ENCODE data around the gene IFT172. TPM values are rescaled to one million over a fixed set of nuclear protein-coding genes. Genes with fewer than 3 reads are reported as not detected.

The IFT172 gene
- total and polyA plus RNA-seq, 2 of the 4 experiments (the other 2 are of a cell fraction): 18.8 to 25.5 TPM

- no peak overlapping the region for H4K5ac ChIP-seq (ENCODE audit: low read depth, low read length)
- no peak overlapping the region for H3K4me3 ChIP-seq (ENCODE audit: insufficient read depth, low read depth, low read length)
- H3K23ac ChIP-seq (ENCODE audit: low read depth, low read length): no peak overlapping the region
- no peaks in the 10 kb centered on the region for H3K36me3 ChIP-seq (ENCODE audit: control insufficient read depth, insufficient read depth, low read length)
- H3K9me3 ChIP-seq (ENCODE audit: control insufficient read depth, insufficient read depth, low read length): 0 out of 2 replicates have a peak, but pooled peaks cover 2% of the 10 kb centered on the region
- H2AK9ac ChIP-seq (replicated peaks; ENCODE audit: low read depth, low read length, poor library complexity): no peak overlapping the region
- H2BK20ac ChIP-seq (ENCODE audit: low read depth, low read length): no peak overlapping the region
- no peaks in the 10 kb centered on the region for H3K9me1 ChIP-seq (ENCODE audit: insufficient read depth, low read length)
- H3K18ac ChIP-seq (ENCODE audit: low read depth, low read length): no peak overlapping the region
- no peak overlapping the region for H2AFZ ChIP-seq (replicated peaks; ENCODE audit: low read length, poor library complexity)
- H4K20me1 ChIP-seq (ENCODE audit: insufficient read depth, low read length): no peaks in the 10 kb centered on the region
- ChIA-PET CTCF (no interaction called here), POLR2A (ENCODE audit: unreplicated experiment) (no interaction called here)
- dilution Hi-C loops (cut with HindIII; ENCODE audit: low sequenced_read_pairs, unreplicated experiment) (no loop called here), intact Hi-C loops (cut with micrococcal nuclease) (no loop called here), in situ Hi-C loops (cut with MboI; ENCODE audit: low sequenced_read_pairs) (no loop called here)
- H4K91ac ChIP-seq (ENCODE audit: insufficient read depth, low read depth, low read length): no peak overlapping the region
- no peak overlapping the region for H2BK5ac ChIP-seq (ENCODE audit: low read depth, low read length, poor library complexity, severe bottlenecking)
- H3K9ac ChIP-seq (ENCODE audit: low read depth, low read length): no peak overlapping the region
- no peak overlapping the region for H3K27ac ChIP-seq (ENCODE audit: insufficient read depth, low read length)
- ATAC-seq (ENCODE audit: low read depth): no peak
- H3K27me3 ChIP-seq (ENCODE audit: control insufficient read depth, insufficient read depth, low read length): peaks cover 19% of the 10 kb centered on the region
- no peaks in the 10 kb centered on the region for H3K4me1 ChIP-seq (ENCODE audit: control insufficient read depth, insufficient read depth, low read length)
- no peaks in the 10 kb centered on the region for H3K79me1 ChIP-seq (ENCODE audit: low read depth in 1 of 2, low read length in 2 of 2)
- no peak overlapping the region for H2BK15ac ChIP-seq (ENCODE audit: low read depth, low read length)
- H4K8ac ChIP-seq (ENCODE audit: low read depth in 2 of 2, low read length in 2 of 2): no peak overlapping the region
- no peak for TF ChIP-seq RFX5 (IDR thresholded peaks at IDR 0.05; ENCODE audit: low read depth, low read length)
- TF ChIP-seq MAZ (IDR thresholded peaks at IDR 0.05; ENCODE audit: borderline replicate concordance, low read depth, low read length): no peak
- TF ChIP-seq BHLHE40 (IDR thresholded peaks at IDR 0.05; ENCODE audit: low read depth, low read length): no peak
- TF ChIP-seq ELK1 (IDR thresholded peaks at IDR 0.05; ENCODE audit: borderline replicate concordance, low read depth, low read length): no peak
- no peak for TF ChIP-seq USF2 (IDR thresholded peaks at IDR 0.05; ENCODE audit: low read depth, low read length)
- no peak for TF ChIP-seq CHD1 (IDR thresholded peaks at IDR 0.05; ENCODE audit: low read depth, low read length)
- no peak overlapping the region for H3K4me2 ChIP-seq (ENCODE audit: low read depth, low read length)
- DNase-seq: no peak
- no peak overlapping the region for H3K14ac ChIP-seq (replicated peaks; ENCODE audit: low read depth, low read length)
- H2BK120ac ChIP-seq (ENCODE audit: low read depth, low read length): no peak overlapping the region
- no TSS peak for BruUV-seq (replicated peaks)
- no peak overlapping the region for H2AK5ac ChIP-seq (ENCODE audit: low read depth, low read length)
- no peak overlapping the region for H3K56ac ChIP-seq (ENCODE audit: extremely low read depth, insufficient read depth, low read length)
- no peak overlapping the region for H3K4ac ChIP-seq (ENCODE audit: low read depth, low read length)
- no CpG with 5 or more reads among the region's 5 CpGs for WGBS, 2 experiments (ENCODE audit: extremely low coverage in 2 of 2, insufficient read length in 1 of 2)
Measured at GRCh38 chr2:27518113-27518781, 28.7 kb upstream of the IFT172 start.
